ENCODE results near the gene PTS. TPM values are rescaled to one million over a fixed set of nuclear protein-coding genes. Genes with fewer than 3 reads are reported as not detected.

PTS gene
- total RNA-seq, 1 experiment from 2014 or later = 26.7 TPM

DNA sequence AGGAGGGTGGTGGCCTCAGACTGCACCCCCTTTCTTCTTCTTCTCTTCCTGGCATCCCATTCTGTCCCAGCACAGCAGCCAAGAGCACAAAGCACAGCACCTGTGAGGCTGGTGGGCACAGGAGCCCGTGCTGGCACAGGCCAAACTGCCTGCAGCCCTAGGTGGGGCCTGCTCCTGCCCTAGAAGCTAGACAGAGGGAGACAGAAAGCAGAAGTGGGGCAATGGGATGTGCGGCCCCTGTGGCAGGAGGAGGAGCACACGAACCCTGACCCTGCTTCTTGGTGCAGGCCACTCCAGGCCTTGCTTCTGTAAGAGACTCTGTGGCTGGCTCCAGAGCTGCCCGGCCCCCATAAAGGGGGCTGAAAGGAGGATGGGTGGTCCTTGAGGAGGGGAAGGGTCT is 3.9 kb upstream of the PTS start:
- ChIA-PET CTCF (interaction anchor here (1.3 to 4.1 kb wide), 2 partner anchors 51 to 58 kb away, joined by 3 to 36 read pairs; no protein-coding TSS in a partner anchor), POLR2A (no interaction called here)
- H3K9me3 Mint-ChIP-seq = no peaks in the 10 kb centered on the region
- TF ChIP-seq, protein P1, sequence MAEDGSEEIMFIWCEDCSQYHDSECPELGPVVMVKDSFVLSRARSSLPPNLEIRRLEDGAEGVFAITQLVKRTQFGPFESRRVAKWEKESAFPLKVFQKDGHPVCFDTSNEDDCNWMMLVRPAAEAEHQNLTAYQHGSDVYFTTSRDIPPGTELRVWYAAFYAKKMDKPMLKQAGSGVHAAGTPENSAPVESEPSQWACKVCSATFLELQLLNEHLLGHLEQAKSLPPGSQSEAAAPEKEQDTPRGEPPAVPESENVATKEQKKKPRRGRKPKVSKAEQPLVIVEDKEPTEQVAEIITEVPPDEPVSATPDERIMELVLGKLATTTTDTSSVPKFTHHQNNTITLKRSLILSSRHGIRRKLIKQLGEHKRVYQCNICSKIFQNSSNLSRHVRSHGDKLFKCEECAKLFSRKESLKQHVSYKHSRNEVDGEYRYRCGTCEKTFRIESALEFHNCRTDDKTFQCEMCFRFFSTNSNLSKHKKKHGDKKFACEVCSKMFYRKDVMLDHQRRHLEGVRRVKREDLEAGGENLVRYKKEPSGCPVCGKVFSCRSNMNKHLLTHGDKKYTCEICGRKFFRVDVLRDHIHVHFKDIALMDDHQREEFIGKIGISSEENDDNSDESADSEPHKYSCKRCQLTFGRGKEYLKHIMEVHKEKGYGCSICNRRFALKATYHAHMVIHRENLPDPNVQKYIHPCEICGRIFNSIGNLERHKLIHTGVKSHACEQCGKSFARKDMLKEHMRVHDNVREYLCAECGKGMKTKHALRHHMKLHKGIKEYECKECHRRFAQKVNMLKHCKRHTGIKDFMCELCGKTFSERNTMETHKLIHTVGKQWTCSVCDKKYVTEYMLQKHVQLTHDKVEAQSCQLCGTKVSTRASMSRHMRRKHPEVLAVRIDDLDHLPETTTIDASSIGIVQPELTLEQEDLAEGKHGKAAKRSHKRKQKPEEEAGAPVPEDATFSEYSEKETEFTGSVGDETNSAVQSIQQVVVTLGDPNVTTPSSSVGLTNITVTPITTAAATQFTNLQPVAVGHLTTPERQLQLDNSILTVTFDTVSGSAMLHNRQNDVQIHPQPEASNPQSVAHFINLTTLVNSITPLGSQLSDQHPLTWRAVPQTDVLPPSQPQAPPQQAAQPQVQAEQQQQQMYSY (CRISPR knock-in tag; IDR thresholded peaks at IDR 0.05) = no peak
- no peak for TF ChIP-seq FOXJ3 (CRISPR knock-in tag; IDR thresholded peaks at IDR 0.05; ENCODE audit: borderline replicate concordance)
- no peak for TF ChIP-seq FOXK1 (CRISPR knock-in tag; IDR thresholded peaks at IDR 0.05)
- no peak for TF ChIP-seq NR1H2 (CRISPR knock-in tag; IDR thresholded peaks at IDR 0.05)
- TF ChIP-seq, protein P2, sequence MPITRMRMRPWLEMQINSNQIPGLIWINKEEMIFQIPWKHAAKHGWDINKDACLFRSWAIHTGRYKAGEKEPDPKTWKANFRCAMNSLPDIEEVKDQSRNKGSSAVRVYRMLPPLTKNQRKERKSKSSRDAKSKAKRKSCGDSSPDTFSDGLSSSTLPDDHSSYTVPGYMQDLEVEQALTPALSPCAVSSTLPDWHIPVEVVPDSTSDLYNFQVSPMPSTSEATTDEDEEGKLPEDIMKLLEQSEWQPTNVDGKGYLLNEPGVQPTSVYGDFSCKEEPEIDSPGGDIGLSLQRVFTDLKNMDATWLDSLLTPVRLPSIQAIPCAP (CRISPR knock-in tag; IDR thresholded peaks at IDR 0.05) = no peak
- TF ChIP-seq PRRX2 (CRISPR knock-in tag; IDR thresholded peaks at IDR 0.05) = no peak
- no peak for TF ChIP-seq TEAD4 (CRISPR knock-in tag; IDR thresholded peaks at IDR 0.05)
- TF ChIP-seq, protein P3, sequence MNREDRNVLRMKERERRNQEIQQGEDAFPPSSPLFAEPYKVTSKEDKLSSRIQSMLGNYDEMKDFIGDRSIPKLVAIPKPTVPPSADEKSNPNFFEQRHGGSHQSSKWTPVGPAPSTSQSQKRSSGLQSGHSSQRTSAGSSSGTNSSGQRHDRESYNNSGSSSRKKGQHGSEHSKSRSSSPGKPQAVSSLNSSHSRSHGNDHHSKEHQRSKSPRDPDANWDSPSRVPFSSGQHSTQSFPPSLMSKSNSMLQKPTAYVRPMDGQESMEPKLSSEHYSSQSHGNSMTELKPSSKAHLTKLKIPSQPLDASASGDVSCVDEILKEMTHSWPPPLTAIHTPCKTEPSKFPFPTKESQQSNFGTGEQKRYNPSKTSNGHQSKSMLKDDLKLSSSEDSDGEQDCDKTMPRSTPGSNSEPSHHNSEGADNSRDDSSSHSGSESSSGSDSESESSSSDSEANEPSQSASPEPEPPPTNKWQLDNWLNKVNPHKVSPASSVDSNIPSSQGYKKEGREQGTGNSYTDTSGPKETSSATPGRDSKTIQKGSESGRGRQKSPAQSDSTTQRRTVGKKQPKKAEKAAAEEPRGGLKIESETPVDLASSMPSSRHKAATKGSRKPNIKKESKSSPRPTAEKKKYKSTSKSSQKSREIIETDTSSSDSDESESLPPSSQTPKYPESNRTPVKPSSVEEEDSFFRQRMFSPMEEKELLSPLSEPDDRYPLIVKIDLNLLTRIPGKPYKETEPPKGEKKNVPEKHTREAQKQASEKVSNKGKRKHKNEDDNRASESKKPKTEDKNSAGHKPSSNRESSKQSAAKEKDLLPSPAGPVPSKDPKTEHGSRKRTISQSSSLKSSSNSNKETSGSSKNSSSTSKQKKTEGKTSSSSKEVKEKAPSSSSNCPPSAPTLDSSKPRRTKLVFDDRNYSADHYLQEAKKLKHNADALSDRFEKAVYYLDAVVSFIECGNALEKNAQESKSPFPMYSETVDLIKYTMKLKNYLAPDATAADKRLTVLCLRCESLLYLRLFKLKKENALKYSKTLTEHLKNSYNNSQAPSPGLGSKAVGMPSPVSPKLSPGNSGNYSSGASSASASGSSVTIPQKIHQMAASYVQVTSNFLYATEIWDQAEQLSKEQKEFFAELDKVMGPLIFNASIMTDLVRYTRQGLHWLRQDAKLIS (CRISPR knock-in tag; IDR thresholded peaks at IDR 0.05; ENCODE audit: borderline replicate concordance) = no peak
- TF ChIP-seq, protein P4, sequence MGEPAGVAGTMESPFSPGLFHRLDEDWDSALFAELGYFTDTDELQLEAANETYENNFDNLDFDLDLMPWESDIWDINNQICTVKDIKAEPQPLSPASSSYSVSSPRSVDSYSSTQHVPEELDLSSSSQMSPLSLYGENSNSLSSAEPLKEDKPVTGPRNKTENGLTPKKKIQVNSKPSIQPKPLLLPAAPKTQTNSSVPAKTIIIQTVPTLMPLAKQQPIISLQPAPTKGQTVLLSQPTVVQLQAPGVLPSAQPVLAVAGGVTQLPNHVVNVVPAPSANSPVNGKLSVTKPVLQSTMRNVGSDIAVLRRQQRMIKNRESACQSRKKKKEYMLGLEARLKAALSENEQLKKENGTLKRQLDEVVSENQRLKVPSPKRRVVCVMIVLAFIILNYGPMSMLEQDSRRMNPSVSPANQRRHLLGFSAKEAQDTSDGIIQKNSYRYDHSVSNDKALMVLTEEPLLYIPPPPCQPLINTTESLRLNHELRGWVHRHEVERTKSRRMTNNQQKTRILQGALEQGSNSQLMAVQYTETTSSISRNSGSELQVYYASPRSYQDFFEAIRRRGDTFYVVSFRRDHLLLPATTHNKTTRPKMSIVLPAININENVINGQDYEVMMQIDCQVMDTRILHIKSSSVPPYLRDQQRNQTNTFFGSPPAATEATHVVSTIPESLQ (CRISPR knock-in tag; IDR thresholded peaks at IDR 0.05) = no peak
- no peak for TF ChIP-seq ZBTB21 (CRISPR knock-in tag; IDR thresholded peaks at IDR 0.05; ENCODE audit: borderline replicate concordance)
- no peak for TF ChIP-seq NR3C1 (CRISPR knock-in tag; conservative IDR thresholded peaks at IDR 0.05; ENCODE audit: low read depth)
- no peak for TF ChIP-seq ZNF671 (CRISPR knock-in tag; IDR thresholded peaks at IDR 0.05)
- no peak for TF ChIP-seq TP53 (CRISPR knock-in tag; IDR thresholded peaks at IDR 0.05)
- no peak for TF ChIP-seq NFATC4 (CRISPR knock-in tag; IDR thresholded peaks at IDR 0.05)
- TF ChIP-seq, protein P5, sequence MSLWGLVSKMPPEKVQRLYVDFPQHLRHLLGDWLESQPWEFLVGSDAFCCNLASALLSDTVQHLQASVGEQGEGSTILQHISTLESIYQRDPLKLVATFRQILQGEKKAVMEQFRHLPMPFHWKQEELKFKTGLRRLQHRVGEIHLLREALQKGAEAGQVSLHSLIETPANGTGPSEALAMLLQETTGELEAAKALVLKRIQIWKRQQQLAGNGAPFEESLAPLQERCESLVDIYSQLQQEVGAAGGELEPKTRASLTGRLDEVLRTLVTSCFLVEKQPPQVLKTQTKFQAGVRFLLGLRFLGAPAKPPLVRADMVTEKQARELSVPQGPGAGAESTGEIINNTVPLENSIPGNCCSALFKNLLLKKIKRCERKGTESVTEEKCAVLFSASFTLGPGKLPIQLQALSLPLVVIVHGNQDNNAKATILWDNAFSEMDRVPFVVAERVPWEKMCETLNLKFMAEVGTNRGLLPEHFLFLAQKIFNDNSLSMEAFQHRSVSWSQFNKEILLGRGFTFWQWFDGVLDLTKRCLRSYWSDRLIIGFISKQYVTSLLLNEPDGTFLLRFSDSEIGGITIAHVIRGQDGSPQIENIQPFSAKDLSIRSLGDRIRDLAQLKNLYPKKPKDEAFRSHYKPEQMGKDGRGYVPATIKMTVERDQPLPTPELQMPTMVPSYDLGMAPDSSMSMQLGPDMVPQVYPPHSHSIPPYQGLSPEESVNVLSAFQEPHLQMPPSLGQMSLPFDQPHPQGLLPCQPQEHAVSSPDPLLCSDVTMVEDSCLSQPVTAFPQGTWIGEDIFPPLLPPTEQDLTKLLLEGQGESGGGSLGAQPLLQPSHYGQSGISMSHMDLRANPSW (CRISPR knock-in tag; conservative IDR thresholded peaks at IDR 0.05; ENCODE audit: low read depth) = no peak
- no peak for TF ChIP-seq GTF2I (CRISPR knock-in tag; conservative IDR thresholded peaks at IDR 0.05)
- TF ChIP-seq ZNF423 (CRISPR knock-in tag; IDR thresholded peaks at IDR 0.05) = no peak
- TF ChIP-seq, protein P6, sequence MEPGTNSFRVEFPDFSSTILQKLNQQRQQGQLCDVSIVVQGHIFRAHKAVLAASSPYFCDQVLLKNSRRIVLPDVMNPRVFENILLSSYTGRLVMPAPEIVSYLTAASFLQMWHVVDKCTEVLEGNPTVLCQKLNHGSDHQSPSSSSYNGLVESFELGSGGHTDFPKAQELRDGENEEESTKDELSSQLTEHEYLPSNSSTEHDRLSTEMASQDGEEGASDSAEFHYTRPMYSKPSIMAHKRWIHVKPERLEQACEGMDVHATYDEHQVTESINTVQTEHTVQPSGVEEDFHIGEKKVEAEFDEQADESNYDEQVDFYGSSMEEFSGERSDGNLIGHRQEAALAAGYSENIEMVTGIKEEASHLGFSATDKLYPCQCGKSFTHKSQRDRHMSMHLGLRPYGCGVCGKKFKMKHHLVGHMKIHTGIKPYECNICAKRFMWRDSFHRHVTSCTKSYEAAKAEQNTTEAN (CRISPR knock-in tag; IDR thresholded peaks at IDR 0.05) = no peak
- TF ChIP-seq MXD4 (CRISPR knock-in tag; IDR thresholded peaks at IDR 0.05; ENCODE audit: borderline replicate concordance) = no peak
- TF ChIP-seq ELF4 (CRISPR knock-in tag; IDR thresholded peaks at IDR 0.05; ENCODE audit: low read depth) = no peak
- H3K36me3 Mint-ChIP-seq = no peaks in the 10 kb centered on the region
- H3K27me3 Mint-ChIP-seq (ENCODE audit: low read depth) = peaks cover 30% of the 10 kb centered on the region
- H3K4me3 Mint-ChIP-seq = no peak overlapping the region
- no peak for DNase-seq (ENCODE audit: low spot score)
- ATAC-seq = no peak
- H3K27ac Mint-ChIP-seq = no peak overlapping the region
- peaks cover 6% of the 10 kb centered on the region for H3K4me1 Mint-ChIP-seq
